CD4-positive, alpha-beta T cell treated with Interleukin-17A for 1 hour (primary cell): ENCODE measurements around the gene PDZD2.
"Not testable (repeated sequence)": the region's sequence is repeated elsewhere in the genome, so short reads cannot be mapped to it uniquely, and the experiment has no call there.

Experiments
- DNase-seq: peaks from one replicate; pipeline ENCODE4 v3.0.0-alpha.2; 2020

Gene PDZD2

DNA sequence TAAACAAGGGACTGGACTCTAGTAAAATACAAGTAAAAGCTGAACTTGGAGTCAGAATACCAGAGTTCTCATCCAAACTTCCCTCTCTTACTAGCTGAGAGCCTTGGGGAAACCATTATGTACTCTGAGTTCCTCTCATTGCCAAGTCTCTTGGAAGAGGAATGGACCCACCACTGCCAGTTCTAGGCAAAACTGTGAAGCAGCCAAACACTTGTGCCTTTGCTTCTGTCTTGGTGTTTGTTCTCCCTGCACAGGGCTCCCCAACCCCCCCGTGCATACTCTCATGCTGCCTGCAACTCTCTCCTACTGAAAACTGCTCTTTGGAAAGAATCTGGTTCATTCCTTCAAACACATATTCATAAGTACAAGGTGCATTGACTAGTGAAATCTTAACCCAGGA, 102.6 kb downstream of the PDZD2 start:
- DNase-seq, result no peak

DNA sequence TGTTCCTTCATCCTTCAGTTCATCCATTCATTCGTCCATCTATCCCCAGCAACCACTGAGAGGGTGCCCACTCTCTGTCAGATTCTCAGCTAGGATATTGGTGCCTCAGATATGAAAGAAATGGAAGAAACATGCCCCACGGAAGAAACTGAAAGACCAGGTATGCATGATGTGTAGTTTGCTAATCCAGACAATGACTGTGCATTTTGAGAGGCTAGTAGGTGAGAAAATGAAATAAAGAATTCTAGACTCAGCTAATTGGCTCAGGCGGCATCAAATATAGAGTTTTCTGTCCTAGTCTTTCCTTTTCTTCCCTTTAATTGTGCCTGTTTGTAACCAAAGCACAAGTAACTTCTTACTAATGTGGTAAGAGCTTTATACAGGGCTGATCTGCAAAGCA, 104.7 kb downstream of the PDZD2 start:
- no peak for DNase-seq

DNA sequence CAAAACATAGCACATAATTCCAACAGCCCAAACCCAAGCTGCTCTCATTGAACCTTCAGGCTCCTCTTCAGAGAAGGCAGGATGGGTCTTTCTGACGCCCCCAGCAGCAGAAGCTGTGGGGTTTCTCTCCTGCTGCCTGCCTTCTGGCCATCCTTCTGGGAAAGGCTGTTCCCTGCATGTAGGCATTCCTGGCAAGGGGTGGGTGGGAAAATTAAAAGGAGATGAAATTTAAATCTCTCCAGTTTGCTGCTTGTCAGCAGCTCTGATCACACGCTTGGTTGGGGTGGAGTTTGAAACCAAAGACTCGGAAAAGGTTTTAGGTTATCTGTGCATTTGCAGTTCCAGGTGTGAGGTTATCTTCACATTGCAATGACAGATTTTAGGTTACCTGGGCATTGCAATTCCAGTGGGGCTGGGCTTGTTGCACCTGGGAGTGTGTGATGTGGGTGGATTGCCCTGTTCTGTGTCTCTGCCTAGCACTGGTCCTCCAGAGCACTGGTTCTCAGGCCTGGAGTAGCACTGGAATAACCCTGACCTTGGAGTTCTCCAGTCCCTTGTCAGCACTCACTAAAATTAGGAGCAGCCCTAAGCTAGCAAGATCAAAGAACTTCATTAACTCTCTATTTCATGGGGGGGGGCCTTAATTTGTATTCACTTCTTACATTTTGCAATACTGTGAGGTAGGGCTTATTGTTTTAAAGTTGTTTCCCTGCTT, 109.7 kb downstream of the PDZD2 start:
- DNase-seq, result no peak

DNA sequence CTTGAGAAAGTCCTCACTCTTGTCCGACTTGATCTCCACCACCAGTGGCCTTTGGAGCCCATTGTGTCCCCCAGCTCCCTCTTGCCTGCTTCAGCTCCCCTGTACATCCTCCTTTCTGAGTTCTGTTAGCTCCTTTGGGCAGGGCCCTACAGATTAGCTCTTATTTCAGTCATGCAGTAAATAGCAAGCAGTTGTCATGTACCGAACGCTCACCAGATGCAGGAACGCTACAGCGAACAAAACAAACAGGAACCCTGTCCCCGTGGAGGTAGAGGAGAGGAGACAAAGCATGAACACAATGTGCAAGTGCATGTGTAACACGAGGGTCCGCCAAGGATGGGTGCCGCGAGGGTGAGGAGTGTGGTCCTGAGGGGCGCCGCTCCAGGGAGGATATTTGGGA, 111.3 kb downstream of the PDZD2 start:
- no peak for DNase-seq

DNA sequence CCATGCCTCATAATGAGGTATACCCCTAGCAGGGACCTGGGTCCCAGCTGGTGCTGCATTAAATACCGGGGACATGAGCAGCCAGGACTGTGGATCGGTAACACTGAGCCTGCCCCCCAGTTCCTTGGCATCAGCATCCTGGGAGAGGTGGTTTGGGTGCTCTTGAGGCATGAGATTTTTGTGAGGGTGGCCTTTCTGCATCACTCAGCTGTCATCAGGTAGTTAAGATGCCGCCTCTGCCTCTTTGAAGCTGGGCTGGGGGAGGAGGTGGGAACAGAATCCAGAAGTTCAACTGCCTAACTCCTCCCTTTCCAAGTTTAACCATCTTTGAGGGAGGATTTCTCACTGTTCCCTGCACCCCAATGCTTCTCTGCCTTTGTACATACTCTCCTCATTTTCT, 112.7 kb downstream of the PDZD2 start:
- no peak for DNase-seq

DNA sequence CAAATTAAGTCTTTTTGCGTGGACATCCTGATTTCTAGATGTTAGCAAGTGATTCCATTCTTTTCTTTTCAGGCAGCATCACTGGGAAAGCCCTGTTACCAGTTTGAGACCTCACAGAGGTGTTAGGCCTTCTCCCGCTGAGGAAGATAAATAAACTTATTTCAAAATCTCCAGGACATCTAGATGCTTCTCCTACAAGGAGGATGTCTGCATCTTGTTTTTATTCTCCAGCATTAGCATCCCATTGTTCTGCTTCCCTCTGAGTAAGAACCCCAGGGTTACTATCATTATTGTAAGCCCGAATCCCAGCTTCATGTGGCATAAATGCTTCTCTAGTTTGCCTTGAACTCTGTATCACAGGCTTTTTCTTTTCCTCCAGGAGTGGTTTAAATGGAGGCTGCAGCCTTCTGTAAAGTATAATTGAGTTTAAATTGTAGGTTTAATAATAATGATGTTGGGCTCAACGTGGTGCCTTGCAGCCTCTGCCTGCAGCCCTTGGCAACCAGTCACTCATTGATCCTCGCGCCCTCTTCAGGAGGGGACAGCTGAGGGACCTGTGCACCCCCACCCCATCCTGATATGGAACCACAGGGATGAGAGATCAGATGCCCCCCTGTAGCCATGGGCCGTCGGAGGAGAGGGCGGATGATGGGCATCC, 114.9 kb downstream of the PDZD2 start:
- no peak for DNase-seq

DNA sequence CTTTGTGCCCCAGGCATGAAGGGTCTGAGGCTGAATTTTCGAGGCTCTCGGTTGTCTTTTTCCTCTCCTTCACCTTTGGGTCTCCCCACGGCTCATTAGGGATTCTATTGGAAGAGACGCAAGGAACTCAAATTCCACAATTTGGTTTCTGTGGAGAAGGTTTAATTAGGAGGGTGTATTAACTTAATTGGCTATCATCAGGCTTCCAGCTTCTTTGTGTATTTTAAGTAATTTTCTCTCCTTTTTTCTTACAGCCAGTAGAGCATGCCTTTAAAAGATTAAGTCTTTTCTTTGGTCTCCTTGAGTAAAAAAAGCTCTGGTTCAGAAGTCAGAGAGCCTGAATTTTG, 115.4 kb downstream of the PDZD2 start:
- DNase-seq, result no peak

DNA sequence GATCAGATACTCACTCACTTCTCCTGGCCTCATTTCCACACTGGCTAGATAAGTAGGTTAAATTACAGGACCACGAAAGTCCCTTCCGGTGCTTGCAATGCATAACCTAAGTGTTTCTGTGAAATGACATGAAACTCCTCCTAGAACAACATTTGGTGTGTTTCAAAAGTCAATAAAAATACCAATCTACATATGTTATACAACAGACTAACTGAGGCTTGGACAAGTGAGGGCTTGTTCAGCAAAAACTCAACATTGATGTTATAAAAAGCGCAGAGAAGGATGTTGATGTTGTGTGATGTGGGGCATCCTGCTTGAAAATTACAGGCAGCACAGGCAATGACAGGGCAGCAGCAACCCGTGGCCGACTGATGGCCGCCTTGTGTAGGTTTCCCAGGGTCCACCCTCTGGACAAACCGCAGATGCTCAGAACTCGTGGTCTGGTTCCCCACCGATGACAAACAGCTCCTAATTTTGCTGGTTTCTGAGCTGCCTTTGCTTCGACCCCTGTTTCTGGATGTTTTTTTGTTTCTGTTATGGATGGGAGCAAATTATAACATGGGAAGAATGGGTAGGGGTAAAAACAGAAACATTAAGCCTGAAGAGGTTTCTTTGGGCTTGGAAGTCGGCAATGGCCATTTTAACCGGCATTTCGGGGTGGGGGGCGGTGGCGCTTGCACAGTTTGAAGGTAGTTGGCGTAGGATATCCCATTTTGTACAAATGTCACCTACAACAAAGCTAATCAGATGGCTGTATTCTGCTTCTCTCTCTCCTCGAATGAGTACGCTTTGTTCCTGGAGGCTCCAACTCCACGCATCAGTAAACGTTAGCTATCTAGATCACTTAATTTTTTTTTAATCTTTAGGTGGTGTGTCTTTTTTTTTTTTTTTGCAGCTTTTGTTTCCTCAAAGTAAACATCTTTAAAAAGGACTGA, 116.1 kb downstream of the PDZD2 start:
- no peak for DNase-seq

DNA sequence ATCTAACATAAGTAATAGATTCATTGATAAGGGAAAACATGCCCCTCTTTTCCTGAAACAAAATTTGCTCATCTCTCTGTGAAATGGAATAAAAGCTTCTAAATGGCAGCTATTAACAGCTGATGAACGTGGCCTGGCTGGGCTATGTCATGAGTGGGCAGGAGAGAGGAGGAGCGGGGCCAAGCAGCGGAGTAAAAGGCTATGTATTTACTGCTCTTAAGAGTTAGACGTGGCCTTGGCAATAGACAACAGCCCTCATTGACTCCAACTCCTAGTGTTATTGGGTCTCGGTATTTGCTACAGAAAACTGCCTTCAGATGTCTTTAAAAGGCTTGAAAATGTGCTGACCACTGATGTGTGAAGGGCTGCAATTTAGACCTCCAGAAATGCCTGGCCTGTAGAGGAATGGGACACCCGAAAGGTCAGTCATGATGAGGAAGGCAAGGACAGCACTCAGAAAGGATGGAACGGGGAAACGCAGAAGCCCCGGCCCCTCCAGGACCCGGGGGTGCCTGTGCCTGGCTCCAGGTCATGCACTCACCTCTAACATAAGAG, 116.8 kb downstream of the PDZD2 start:
- no peak for DNase-seq

DNA sequence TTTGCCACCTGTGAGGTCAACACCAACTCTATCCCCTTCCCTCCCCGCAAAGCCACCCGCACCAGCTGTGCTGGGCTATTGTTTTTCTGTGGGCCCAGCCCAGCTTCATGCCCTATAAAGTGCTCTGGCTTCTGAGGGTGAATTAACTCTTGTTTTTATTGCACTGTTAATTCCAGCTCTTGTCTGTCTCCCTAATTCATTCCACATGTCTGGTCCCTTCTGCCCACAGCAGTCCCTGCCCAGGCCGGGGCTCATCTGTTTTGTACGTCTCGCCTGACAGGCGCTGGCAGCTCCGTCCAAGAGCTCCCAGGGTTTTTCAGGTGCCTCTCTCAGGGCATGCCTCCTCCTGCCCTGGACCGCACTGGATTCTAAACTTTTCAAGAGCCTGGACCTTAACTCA, 118.9 kb downstream of the PDZD2 start:
- no peak for DNase-seq

DNA sequence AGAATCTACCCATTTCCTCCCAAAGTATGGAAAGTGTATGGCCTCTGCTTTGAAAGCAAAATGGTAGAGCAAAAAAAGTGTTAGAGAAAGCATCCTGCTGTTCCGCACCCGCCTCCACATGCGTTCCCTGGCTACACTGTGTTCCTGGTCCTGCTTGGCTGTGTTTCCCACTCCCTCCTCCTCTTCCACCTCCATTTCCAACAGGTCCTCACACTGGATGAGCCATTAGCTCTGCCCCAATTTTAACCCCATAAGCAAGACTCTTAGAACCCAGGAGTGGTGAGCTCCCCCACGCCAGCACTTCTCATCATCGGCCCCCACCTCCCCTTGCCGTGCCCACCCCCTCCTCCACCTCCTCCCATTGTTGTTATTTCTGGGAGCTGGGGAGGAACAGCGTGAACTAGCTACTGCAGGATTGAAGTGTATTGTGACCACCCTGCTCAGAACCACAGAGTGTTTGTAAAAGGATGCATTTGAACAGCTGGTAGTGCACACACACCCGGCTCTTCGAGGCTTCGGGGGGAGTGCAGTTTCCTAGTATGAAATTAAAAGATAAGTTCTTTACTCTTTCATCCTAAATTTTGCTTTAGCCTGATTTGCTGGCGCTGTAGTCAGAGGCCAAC, 120.0 kb downstream of the PDZD2 start:
- DNase-seq, result no peak

DNA sequence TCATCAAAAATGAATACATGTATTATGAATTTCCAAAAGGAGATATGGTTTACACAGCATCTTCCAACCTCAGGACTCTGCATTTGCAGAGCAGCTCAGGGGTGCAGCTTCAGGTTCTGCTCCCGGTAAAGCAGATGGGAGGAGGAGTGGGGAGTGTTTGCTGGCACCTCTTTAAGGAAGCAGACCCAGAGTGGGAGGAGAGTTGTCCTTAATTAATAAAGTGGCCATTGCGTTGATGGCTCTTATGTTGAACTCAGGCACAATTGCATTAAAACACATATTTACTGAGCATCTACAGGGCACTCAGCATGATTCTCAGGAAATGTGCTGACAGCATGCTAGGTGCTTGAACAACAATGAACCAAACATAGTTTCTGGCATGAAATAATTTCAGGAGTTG, 121.0 kb downstream of the PDZD2 start:
- no peak for DNase-seq

DNA sequence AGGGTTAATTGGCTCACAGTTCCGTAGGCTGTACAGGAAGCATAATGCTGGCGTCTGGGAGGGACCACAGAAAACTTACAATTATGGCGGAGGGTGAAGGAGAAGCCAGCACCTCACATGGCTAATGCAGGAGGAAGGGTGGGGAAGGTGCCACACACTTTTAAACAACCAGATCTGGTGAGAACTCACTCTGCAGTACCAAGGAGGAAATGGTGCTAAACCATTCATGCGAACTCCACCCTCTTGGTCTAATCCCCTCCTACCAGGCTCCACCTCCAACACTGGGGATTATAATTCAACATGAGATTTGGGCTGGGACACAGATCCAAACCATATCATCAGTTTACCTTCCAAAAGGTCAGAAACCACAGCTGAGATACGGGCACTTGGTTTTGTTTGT, 122.9 kb downstream of the PDZD2 start:
- DNase-seq, result peak; percentile 7

DNA sequence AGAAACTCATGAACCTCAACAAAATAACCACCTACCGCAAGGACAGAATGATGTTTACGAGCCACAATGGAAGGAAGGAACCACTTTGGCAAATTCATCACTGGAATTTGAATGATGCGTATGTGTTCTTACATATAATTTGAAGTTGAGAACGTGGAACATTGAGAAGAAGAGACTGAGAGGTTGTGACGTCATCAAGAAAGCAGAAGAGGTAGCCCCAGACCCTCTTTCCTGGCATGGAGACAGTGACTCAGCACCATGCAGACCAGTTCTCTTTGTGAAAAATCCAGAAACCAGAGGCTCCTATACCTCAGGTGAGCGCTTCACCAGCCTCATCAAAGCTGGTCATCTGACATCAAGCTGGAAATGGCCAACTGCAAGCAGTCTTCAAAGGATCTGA, 124.5 kb downstream of the PDZD2 start:
- no peak for DNase-seq

DNA sequence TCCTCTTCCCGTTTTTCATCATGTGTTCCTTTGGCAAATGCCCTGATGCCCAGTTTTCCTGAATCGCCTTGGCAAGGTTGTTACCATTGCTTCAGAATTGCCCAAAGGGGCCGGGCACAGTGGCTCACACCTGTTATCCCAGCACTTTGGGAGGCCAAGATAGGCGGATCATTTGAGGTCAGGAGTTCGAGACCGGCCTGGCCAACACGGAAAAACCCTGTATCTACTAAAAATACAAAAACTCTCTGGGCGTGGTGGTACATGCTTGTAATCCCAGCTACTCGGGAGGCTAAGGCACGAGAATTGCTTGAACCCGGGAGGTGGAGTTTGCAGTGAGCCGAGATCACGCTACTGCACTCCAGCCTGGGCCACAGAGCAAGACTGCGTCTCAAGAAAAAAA, 125.8 kb downstream of the PDZD2 start:
- DNase-seq, result not testable (repeated sequence)

DNA sequence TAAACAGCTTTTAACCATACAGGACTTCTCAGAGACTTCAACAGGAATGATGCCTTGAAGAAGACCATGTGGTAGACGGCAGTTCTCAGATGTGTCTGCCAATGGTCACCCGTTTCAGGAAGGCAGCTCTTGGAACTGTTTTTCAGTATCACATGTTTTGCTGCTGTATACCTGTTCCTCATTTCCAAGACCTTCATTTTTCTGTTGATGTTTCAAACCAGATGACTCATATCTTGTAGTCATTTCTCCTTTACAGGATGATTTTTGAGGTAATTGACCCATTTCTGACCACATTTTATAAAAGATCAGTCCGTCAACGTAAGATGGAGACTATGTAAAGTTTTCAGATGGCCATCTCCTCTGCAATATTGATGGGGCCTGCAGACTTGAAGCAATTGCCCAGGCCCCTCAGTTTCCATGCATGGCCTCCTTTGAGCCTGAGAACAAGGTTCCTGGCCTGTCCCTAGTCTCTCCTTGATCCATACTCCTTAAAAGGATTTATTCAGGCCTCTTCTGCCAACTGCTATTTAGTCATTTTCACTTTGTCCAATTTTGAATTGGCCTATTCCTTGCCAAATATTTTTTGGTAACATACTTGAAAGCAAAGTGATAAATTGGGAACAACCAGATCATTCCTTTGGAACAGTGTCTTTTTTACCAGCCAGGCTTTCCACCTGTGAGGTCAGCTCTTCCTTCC, 128.6 kb downstream of the PDZD2 start:
- DNase-seq, result no peak

DNA sequence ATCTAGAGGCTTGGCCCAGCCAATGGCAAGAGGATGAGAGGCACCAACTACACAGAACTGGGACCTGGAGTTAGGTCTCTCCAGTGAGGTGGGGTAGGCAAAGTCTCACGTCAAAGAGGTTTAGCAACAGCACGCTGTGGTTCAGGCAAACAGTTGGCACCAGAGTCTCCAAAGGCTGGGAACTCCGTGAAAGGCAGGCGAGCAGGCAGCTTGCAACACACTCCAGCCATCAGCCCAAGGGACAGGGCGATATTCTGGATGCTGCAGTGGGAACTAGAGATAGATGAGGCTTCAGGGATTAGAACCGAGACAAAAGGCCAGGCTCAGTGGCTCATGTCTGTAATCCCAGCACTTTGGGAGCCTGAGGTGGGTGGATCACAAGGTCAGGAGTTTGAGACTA, 129.1 kb downstream of the PDZD2 start:
- no peak for DNase-seq

DNA sequence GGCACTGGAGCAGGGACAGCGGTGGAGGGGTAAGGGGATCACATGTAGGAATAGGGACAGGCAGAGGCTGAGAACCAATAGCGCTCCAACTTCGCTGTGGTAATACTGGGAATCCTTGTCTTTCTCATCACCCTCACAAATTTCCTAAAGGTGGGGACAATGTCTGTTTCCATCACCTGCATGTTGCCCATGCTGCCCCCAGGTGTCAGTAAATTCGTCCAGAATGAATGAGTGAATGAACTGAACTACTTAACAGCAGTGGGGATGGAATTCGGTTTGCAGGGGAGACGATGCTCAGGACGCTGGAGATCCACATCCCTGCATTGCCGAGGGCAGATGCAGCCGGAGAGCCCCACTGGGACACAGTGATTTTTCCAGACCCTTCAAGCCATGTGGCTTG, 129.9 kb downstream of the PDZD2 start:
- no peak for DNase-seq

DNA sequence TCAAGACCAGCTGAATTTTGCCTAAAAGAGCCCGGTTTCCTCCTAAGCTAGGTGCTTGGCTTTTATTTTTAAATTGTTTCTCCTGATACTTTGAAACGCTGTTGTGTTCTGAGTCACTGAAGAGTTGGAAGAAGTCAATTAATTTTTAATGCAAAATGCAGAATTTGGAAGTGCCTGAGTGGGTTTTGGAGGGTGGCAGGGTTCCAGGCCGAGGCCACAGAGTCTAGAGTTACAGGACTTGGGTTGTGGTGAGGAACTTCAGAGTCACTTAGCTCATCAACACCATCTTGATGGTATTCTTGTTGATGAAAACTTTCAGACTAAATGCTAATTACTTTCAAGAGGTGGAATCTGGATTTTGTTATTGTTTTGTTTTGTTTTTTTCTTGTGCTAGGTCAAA, 130.6 kb downstream of the PDZD2 start:
- DNase-seq, result no peak

DNA sequence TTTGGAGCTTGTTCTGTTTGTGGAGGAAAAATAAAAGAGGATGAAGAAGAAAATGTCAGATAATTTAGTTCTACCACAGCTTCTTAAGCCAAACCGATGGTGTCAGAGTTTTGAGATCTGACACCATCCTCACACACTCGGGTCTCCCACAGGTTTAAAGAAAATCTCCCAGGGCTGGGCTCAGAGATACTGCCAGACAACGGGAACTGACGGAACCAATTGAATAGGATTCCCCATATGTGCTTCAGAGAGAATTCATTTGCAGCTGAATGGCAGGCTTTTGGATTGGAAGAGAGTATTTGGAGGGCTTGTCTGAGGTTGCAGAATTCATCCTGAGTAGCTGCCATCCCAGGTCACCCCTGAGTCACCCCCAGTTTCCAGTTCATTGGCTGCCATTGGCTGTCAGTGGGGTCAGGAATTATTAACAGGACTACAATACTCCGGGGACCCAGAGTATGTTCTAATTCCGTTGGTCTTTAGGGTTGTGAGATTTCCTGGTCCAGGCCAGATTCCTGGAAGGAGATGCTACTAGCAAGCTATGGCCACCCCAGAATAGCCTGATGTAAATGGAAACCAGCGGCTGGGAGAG, 131.3 kb downstream of the PDZD2 start:
- DNase-seq, result no peak

DNA sequence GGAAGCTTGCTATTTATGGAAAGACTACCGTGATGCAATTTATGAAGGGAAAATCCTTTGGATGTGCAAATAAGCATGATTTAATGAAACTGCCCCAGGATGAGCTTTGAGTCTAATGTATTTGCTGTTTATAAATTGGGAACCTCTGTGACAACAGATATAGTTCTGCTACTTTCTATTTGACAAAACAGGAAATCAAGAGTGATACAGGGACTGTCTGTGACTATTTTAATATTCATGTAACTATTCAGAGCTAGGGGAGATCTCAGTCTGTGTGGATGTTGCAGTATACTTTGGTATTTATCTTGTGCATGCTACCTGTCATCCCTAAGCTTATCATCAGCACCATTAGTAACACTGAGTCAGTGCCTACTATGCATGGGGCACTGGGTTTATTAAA, 132.1 kb downstream of the PDZD2 start:
- DNase-seq, result no peak

DNA sequence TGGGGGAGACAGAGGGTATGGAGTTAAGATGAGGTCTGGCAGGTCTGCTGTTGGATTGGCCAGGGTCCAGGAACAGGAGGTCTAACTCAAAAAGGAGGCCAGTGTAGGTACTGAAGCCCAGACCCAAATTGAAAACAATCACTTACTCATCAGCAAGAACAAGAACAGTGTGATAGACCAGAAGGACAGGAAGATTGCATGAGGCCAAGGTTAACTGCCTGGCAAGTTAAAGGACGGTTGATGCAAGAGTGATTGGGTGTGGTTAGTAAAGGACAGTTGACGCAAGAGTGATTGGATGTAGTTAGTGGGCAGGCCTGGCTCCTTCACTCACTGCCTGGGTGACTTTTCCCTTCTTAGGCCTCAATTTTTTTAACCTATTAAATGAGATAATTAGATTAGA, 132.6 kb downstream of the PDZD2 start:
- DNase-seq, result no peak
